GM23338 (cell line): ENCODE data around the gene RUNX3. TPM values are rescaled to one million over a fixed set of nuclear protein-coding genes. Genes with fewer than 3 reads are reported as not detected.

Source experiments
- ATAC-seq: fragments of 200-7000 bp; cut with Tn5 transposase; 3 replicates; pipeline ENCODE4 v1.9.1; 2020
- DNase-seq: peaks from one replicate; pipeline ENCODE4 v3.0.0-alpha.2; 2015; ENCODE audit warnings: low spot score
- H2AFZ ChIP-seq: fragments of 200-600 bp; sonication (generic); 2 replicates; pipeline ENCODE4 v1.8.0; 2016; ENCODE audit warnings: antibody characterized with exemption, mild to moderate bottlenecking, moderate library complexity
- H3F3A ChIP-seq: fragments of 200-600 bp; sonication (generic); replicated peaks from 2 replicates; pipeline ENCODE4 v1.8.0; 2017; ENCODE audit warnings: antibody characterized with exemption, mixed run types, low read depth
- H3K27ac ChIP-seq: fragments of 200-600 bp; sonication (generic); 2 replicates; pipeline ENCODE4 v1.6.1; 2016; ENCODE audit warnings: low read depth
- H3K27me3 ChIP-seq: fragments of 200-600 bp; sonication (generic); 2 replicates; pipeline ENCODE4 v1.8.0; 2016; ENCODE audit warnings: mild to moderate bottlenecking, mixed run types, moderate library complexity; ENCODE audit not compliant: insufficient read depth
- H3K36me3 ChIP-seq: fragments of 200-600 bp; sonication (generic); 2 replicates; pipeline ENCODE4 v1.8.0; 2016; ENCODE audit warnings: mild to moderate bottlenecking; ENCODE audit not compliant: insufficient read depth
- H3K4me1 ChIP-seq: fragments of 200-600 bp; sonication (generic); 2 replicates; pipeline ENCODE4 v1.8.0; 2016; ENCODE audit warnings: mild to moderate bottlenecking, moderate library complexity; ENCODE audit not compliant: insufficient read depth
- H3K4me2 ChIP-seq: fragments of 200-600 bp; sonication (generic); 2 replicates; pipeline ENCODE4 v1.7.1; 2017; ENCODE audit warnings: mixed run types
- H3K4me3 ChIP-seq: fragments of 200-600 bp; sonication (generic); 2 replicates; pipeline ENCODE4 v1.6.1; 2016; ENCODE audit warnings: mixed run types
- H3K79me2 ChIP-seq: fragments of 200-600 bp; sonication (generic); replicated peaks from 2 replicates; pipeline ENCODE4 v1.8.0; 2017; ENCODE audit warnings: mild to moderate bottlenecking; ENCODE audit not compliant: insufficient read depth
- H3K9me2 ChIP-seq: fragments of 200-600 bp; sonication (generic); 2 replicates; pipeline ENCODE4 v1.8.0; 2017; ENCODE audit not compliant: insufficient read depth
- H4K20me1 ChIP-seq: fragments of 200-600 bp; sonication (generic); replicated peaks from 2 replicates; pipeline ENCODE4 v1.8.0; 2017; ENCODE audit warnings: mild to moderate bottlenecking; ENCODE audit not compliant: insufficient read depth
- H3K27ac Mint-ChIP-seq: 2 replicates; pipeline ENCODE4 v1.8.0; 2020; ENCODE audit warnings: inconsistent platforms, mild to moderate bottlenecking, moderate library complexity, mixed read lengths
- H3K27me3 Mint-ChIP-seq: 3 replicates; pipeline ENCODE4 v1.8.0; 2022; ENCODE audit warnings: low read depth, mild to moderate bottlenecking, moderate library complexity, mixed read lengths, inconsistent platforms; ENCODE audit not compliant: insufficient read depth, poor library complexity
- H3K36me3 Mint-ChIP-seq: 3 replicates; pipeline ENCODE4 v1.8.0; 2021; ENCODE audit warnings: low read depth, mild to moderate bottlenecking, inconsistent platforms, moderate library complexity, mixed read lengths
- H3K4me1 Mint-ChIP-seq: 3 replicates; pipeline ENCODE4 v1.8.0; 2020; ENCODE audit warnings: mild to moderate bottlenecking, inconsistent platforms, mixed read lengths
- H3K4me3 Mint-ChIP-seq: 3 replicates; pipeline ENCODE4 v1.8.0; 2021; ENCODE audit warnings: moderate library complexity, mild to moderate bottlenecking, inconsistent platforms, mixed read lengths
- H3K9me3 Mint-ChIP-seq: 3 replicates; pipeline ENCODE4 v1.8.0; 2020; ENCODE audit warnings: moderate library complexity, mild to moderate bottlenecking, inconsistent platforms, mixed read lengths
- CREB1 ChIP-seq: fragments of 250-450 bp; sonication (Bioruptor Pico); IDR thresholded peaks from 2 replicates; pipeline ENCODE4 v1.5.0; 2020; ENCODE audit warnings: low read depth, mild to moderate bottlenecking, moderate library complexity
- EZH2 ChIP-seq: fragments of 200-600 bp; sonication (generic); IDR thresholded peaks from one replicate; pipeline ENCODE4 v1.8.0; 2017; ENCODE audit warnings: antibody characterized with exemption, mild to moderate bottlenecking, low read depth; ENCODE audit not compliant: unreplicated experiment
- EZH2phosphoT487 ChIP-seq: fragments of 200-600 bp; sonication (generic); IDR thresholded peaks from one replicate; pipeline ENCODE4 v1.8.1; 2018; ENCODE audit warnings: antibody characterized with exemption; ENCODE audit not compliant: unreplicated experiment
- ZNF114 ChIP-seq: fragments of 250-450 bp; sonication (Bioruptor Pico); IDR thresholded peaks from 2 replicates; pipeline ENCODE4 v1.5.0; 2020; ENCODE audit warnings: mild to moderate bottlenecking, moderate library complexity
- ZNF331 ChIP-seq: fragments of 250-450 bp; sonication (Bioruptor Pico); IDR thresholded peaks from 2 replicates; pipeline ENCODE4 v1.5.0; 2020; ENCODE audit warnings: low read depth, mild to moderate bottlenecking, moderate library complexity
- polyA plus RNA-seq: library from polyadenylated mRNA; unstranded; fragments of >200 nt; fragmentation: Nextera tagmentation; extraction: Ambion mirVana; gene quantifications from 2 replicates; pipeline ENCODE4 v1.2.1, GENCODE V29; 2016
- total RNA-seq: library from RNA; depleted of rRNA; stranded (reverse); fragments of >200 nt; shearing (Covaris generic); gene quantifications from 2 replicates; pipeline ENCODE4 v1.2.3, GENCODE V29; 2014
- TF ChIP-seq, protein P1 (sequence below): fragments of 250-450 bp; sonication (Bioruptor Pico); IDR thresholded peaks from 2 replicates; pipeline ENCODE4 v1.5.0; 2020; ENCODE audit warnings: mild to moderate bottlenecking, moderate library complexity
- TF ChIP-seq, protein P2 (sequence below): IDR thresholded peaks from one replicate; pipeline ENCODE4 v1.6.1; 2018; ENCODE audit warnings: antibody characterized with exemption; ENCODE audit not compliant: unreplicated experiment
- TF ChIP-seq, protein P3 (sequence below), 2 experiments: fragments of 200-600 bp in 1 of 2; sonication (generic) in 1 of 2; conservative IDR thresholded peaks; 2 replicates each; pipeline versions ENCODE4 v1.5.1 to v1.6.1; 2016 to 2017; ENCODE audit warnings: antibody characterized with exemption in 2 of 2, low read depth in 2 of 2, mild to moderate bottlenecking in 2 of 2, moderate library complexity in 1 of 2
- TF ChIP-seq, protein P4 (sequence below): IDR thresholded peaks from 2 replicates; pipeline ENCODE4 v1.6.1; 2016; ENCODE audit warnings: antibody characterized with exemption

The RUNX3 gene
- total and polyA plus RNA-seq, 2 experiments from 2014 or later: 0.23 to 0.73 TPM

DNA sequence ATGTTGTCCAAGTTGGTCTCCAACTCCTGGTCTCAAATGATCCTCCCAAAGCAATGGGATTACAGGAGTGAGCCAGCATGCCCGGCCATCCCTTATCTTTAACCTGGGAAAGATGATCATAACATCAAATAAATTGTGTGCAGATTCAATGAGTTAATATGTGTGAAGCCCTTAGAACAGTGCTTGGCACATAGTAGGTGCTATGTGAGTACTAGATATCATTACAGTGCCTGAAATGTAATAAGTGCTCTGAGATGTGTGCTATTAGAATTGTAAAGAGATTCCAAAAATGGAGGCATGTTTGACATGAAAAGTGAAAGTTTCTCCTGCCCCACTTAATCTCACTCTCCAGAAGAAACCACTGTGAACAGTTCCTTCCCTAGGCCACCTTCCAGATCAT lies 71.8 kb downstream of the RUNX3 start:
- Mint-ChIP-seq H3K4me1 (peaks cover 3% of the 10 kb centered on the region), H3K4me3 (no peak overlapping the region), H3K9me3 (no peaks in the 10 kb centered on the region), H3K27ac (no peak overlapping the region), H3K36me3 (no peaks in the 10 kb centered on the region), H3K27me3 (peaks cover 3% of the 10 kb centered on the region)
- no peak overlapping the region for H3K27ac ChIP-seq
- no peak for TF ChIP-seq EZH2phosphoT487
- TF ChIP-seq ZNF331 (CRISPR knock-in tag): no peak
- TF ChIP-seq CREB1: no peak
- TF ChIP-seq, protein P1, sequence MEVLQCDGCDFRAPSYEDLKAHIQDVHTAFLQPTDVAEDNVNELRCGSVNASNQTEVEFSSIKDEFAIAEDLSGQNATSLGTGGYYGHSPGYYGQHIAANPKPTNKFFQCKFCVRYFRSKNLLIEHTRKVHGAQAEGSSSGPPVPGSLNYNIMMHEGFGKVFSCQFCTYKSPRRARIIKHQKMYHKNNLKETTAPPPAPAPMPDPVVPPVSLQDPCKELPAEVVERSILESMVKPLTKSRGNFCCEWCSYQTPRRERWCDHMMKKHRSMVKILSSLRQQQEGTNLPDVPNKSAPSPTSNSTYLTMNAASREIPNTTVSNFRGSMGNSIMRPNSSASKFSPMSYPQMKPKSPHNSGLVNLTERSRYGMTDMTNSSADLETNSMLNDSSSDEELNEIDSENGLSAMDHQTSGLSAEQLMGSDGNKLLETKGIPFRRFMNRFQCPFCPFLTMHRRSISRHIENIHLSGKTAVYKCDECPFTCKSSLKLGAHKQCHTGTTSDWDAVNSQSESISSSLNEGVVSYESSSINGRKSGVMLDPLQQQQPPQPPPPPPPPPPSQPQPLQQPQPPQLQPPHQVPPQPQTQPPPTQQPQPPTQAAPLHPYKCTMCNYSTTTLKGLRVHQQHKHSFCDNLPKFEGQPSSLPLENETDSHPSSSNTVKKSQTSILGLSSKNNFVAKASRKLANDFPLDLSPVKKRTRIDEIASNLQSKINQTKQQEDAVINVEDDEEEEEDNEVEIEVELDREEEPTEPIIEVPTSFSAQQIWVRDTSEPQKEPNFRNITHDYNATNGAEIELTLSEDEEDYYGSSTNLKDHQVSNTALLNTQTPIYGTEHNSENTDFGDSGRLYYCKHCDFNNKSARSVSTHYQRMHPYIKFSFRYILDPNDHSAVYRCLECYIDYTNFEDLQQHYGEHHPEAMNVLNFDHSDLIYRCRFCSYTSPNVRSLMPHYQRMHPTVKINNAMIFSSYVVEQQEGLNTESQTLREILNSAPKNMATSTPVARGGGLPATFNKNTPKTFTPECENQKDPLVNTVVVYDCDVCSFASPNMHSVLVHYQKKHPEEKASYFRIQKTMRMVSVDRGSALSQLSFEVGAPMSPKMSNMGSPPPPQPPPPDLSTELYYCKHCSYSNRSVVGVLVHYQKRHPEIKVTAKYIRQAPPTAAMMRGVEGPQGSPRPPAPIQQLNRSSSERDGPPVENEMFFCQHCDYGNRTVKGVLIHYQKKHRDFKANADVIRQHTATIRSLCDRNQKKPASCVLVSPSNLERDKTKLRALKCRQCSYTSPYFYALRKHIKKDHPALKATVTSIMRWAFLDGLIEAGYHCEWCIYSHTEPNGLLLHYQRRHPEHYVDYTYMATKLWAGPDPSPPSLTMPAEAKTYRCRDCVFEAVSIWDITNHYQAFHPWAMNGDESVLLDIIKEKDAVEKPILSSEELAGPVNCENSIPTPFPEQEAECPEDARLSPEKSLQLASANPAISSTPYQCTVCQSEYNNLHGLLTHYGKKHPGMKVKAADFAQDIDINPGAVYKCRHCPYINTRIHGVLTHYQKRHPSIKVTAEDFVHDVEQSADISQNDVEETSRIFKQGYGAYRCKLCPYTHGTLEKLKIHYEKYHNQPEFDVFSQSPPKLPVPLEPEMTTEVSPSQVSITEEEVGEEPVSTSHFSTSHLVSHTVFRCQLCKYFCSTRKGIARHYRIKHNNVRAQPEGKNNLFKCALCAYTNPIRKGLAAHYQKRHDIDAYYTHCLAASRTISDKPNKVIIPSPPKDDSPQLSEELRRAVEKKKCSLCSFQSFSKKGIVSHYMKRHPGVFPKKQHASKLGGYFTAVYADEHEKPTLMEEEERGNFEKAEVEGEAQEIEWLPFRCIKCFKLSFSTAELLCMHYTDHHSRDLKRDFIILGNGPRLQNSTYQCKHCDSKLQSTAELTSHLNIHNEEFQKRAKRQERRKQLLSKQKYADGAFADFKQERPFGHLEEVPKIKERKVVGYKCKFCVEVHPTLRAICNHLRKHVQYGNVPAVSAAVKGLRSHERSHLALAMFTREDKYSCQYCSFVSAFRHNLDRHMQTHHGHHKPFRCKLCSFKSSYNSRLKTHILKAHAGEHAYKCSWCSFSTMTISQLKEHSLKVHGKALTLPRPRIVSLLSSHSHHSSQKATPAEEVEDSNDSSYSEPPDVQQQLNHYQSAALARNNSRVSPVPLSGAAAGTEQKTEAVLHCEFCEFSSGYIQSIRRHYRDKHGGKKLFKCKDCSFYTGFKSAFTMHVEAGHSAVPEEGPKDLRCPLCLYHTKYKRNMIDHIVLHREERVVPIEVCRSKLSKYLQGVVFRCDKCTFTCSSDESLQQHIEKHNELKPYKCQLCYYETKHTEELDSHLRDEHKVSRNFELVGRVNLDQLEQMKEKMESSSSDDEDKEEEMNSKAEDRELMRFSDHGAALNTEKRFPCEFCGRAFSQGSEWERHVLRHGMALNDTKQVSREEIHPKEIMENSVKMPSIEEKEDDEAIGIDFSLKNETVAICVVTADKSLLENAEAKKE: no peak
- TF ChIP-seq, protein P2, sequence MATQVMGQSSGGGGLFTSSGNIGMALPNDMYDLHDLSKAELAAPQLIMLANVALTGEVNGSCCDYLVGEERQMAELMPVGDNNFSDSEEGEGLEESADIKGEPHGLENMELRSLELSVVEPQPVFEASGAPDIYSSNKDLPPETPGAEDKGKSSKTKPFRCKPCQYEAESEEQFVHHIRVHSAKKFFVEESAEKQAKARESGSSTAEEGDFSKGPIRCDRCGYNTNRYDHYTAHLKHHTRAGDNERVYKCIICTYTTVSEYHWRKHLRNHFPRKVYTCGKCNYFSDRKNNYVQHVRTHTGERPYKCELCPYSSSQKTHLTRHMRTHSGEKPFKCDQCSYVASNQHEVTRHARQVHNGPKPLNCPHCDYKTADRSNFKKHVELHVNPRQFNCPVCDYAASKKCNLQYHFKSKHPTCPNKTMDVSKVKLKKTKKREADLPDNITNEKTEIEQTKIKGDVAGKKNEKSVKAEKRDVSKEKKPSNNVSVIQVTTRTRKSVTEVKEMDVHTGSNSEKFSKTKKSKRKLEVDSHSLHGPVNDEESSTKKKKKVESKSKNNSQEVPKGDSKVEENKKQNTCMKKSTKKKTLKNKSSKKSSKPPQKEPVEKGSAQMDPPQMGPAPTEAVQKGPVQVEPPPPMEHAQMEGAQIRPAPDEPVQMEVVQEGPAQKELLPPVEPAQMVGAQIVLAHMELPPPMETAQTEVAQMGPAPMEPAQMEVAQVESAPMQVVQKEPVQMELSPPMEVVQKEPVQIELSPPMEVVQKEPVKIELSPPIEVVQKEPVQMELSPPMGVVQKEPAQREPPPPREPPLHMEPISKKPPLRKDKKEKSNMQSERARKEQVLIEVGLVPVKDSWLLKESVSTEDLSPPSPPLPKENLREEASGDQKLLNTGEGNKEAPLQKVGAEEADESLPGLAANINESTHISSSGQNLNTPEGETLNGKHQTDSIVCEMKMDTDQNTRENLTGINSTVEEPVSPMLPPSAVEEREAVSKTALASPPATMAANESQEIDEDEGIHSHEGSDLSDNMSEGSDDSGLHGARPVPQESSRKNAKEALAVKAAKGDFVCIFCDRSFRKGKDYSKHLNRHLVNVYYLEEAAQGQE: no peak
- TF ChIP-seq, protein P3, sequence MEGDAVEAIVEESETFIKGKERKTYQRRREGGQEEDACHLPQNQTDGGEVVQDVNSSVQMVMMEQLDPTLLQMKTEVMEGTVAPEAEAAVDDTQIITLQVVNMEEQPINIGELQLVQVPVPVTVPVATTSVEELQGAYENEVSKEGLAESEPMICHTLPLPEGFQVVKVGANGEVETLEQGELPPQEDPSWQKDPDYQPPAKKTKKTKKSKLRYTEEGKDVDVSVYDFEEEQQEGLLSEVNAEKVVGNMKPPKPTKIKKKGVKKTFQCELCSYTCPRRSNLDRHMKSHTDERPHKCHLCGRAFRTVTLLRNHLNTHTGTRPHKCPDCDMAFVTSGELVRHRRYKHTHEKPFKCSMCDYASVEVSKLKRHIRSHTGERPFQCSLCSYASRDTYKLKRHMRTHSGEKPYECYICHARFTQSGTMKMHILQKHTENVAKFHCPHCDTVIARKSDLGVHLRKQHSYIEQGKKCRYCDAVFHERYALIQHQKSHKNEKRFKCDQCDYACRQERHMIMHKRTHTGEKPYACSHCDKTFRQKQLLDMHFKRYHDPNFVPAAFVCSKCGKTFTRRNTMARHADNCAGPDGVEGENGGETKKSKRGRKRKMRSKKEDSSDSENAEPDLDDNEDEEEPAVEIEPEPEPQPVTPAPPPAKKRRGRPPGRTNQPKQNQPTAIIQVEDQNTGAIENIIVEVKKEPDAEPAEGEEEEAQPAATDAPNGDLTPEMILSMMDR (conservative IDR thresholded peaks at IDR 0.05; ENCODE audit: low read depth in 2 of 2): no peak
- TF ChIP-seq, protein P4, sequence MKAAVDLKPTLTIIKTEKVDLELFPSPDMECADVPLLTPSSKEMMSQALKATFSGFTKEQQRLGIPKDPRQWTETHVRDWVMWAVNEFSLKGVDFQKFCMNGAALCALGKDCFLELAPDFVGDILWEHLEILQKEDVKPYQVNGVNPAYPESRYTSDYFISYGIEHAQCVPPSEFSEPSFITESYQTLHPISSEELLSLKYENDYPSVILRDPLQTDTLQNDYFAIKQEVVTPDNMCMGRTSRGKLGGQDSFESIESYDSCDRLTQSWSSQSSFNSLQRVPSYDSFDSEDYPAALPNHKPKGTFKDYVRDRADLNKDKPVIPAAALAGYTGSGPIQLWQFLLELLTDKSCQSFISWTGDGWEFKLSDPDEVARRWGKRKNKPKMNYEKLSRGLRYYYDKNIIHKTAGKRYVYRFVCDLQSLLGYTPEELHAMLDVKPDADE: no peak
- no peak for TF ChIP-seq EZH2
- TF ChIP-seq ZNF114 (CRISPR knock-in tag): no peak
- no peaks in the 10 kb centered on the region for H3K4me1 ChIP-seq
- no peaks in the 10 kb centered on the region for H3K9me2 ChIP-seq
- no peak for ATAC-seq
- DNase-seq: no peak
- H3K4me2 ChIP-seq: no peak overlapping the region
- H3K79me2 ChIP-seq: no peaks in the 10 kb centered on the region
- no peaks in the 10 kb centered on the region for H3F3A ChIP-seq
- no peaks in the 10 kb centered on the region for H3K36me3 ChIP-seq
- H3K27me3 ChIP-seq: no peaks in the 10 kb centered on the region
- no peaks in the 10 kb centered on the region for H4K20me1 ChIP-seq
- no peak overlapping the region for H2AFZ ChIP-seq
- H3K4me3 ChIP-seq: no peak overlapping the region
